GM12878 (cell line): ENCODE data around the gene ASPDH. TPM values are rescaled to one million over a fixed set of nuclear protein-coding genes. Genes with fewer than 3 reads are reported as not detected.

Experiments used
- ATAC-seq: fragments of 200-7000 bp; cut with Tn5 transposase; 3 replicates; pipeline ENCODE4 v1.9.1; 2020; ENCODE audit warnings: mild to moderate bottlenecking, moderate library complexity
- BruUV-seq: library from RNA; stranded (reverse); fragments of 400-500 nt; replicated peaks from 2 replicates; lab custom pipeline; 2021; lab: Mats Ljungman, UMichigan
- CTCF ChIA-PET: fragments of 300-600 bp; sonication (Branson Sonifier 250); formaldehyde crosslinking; extraction: SDS; loops from one replicate; lab custom pipeline; 2021; ENCODE audit warnings: inconsistent platforms; lab: Yijun Ruan, JAX
- POLR2A ChIA-PET: fragments of 350-600 bp; formaldehyde crosslinking; extraction: SDS; loops from one replicate; lab custom pipeline; 2021; ENCODE audit warnings: inconsistent platforms; lab: Charles Lee
- RAD21 ChIA-PET: fragments of 300-600 bp; sonication (Branson Sonifier 250); formaldehyde crosslinking; loops from one replicate; lab custom pipeline; 2023; ENCODE audit warnings: antibody characterized with exemption; ENCODE audit not compliant: unreplicated experiment; lab: Charles Lee
- SMC1A ChIA-PET: fragments of 300-600 bp; sonication (Branson Sonifier 250); formaldehyde crosslinking; loops from one replicate; lab custom pipeline; 2023; ENCODE audit not compliant: unreplicated experiment, uncharacterized antibody; lab: Charles Lee
- DNase-seq: peaks from one replicate; pipeline ENCODE4 v3.0.0-alpha.2; 2011; ENCODE audit warnings: low read depth, low spot score
- FAIRE-seq: peaks from 3 replicates; lab custom pipeline; 2011; peaks lifted over from hg19 to GRCh38; lab: Jason Lieb, UNC
- H2AFZ ChIP-seq: 2 replicates; pipeline ENCODE4 v1.6.0; 2011; ENCODE audit warnings: low read depth, low read length, control low read depth; ENCODE audit not compliant: control insufficient read depth
- H3K27ac ChIP-seq: 2 replicates; pipeline ENCODE4 v1.5.1; 2011; ENCODE audit warnings: control low read depth; ENCODE audit not compliant: control insufficient read depth, insufficient read depth
- H3K27me3 ChIP-seq, 2 experiments: replicated peaks in 1 of 2; 2 replicates each; pipeline versions ENCODE4 v1.6.0 to v1.6.1; 2011; ENCODE audit warnings: low read length in 1 of 2; ENCODE audit not compliant: control insufficient read depth in 2 of 2, insufficient read depth in 2 of 2
- H3K36me3 ChIP-seq, 2 experiments: 2 replicates each; pipeline ENCODE4 v1.5.1; 2011; ENCODE audit warnings: low read length in 1 of 2; ENCODE audit not compliant: control insufficient read depth in 2 of 2, insufficient read depth in 2 of 2
- H3K4me1 ChIP-seq: 2 replicates; pipeline ENCODE4 v1.6.1; 2011; ENCODE audit warnings: mild to moderate bottlenecking, low read length, moderate library complexity, mixed read lengths; ENCODE audit not compliant: control insufficient read depth, insufficient read depth
- H3K4me2 ChIP-seq: 2 replicates; pipeline ENCODE4 v1.6.0; 2011; ENCODE audit warnings: control low read depth; ENCODE audit not compliant: control insufficient read depth, insufficient read depth
- H3K4me3 ChIP-seq: fragments of 200-600 bp; sonication (generic); 2 replicates; pipeline ENCODE4 v1.5.1; 2016
- H3K79me2 ChIP-seq: 2 replicates; pipeline ENCODE4 v1.6.0; 2011; ENCODE audit warnings: low read length; ENCODE audit not compliant: control insufficient read depth, insufficient read depth
- H3K9ac ChIP-seq: 2 replicates; pipeline ENCODE4 v1.8.0; 2011; ENCODE audit warnings: low read length, control low read depth, mixed read lengths; ENCODE audit not compliant: control insufficient read depth, insufficient read depth
- H3K9me3 ChIP-seq: replicated peaks from 3 replicates; pipeline ENCODE4 v1.5.1; 2011; ENCODE audit warnings: mild to moderate bottlenecking, low read length; ENCODE audit not compliant: control insufficient read depth, insufficient read depth
- H4K20me1 ChIP-seq: 2 replicates; pipeline ENCODE4 v1.6.0; 2011; ENCODE audit not compliant: control insufficient read depth, insufficient read depth
- BACH1 ChIP-seq: fragments of 450-650 bp; IDR thresholded peaks from 2 replicates; pipeline ENCODE4 v1.6.1; 2017; ENCODE audit warnings: mild to moderate bottlenecking, borderline replicate concordance
- CBFB ChIP-seq: IDR thresholded peaks from 2 replicates; pipeline ENCODE4 v1.6.1; 2016; ENCODE audit warnings: antibody characterized with exemption, low read depth
- CHD2 ChIP-seq: IDR thresholded peaks from 2 replicates; pipeline ENCODE4 v1.6.1; 2011; ENCODE audit warnings: low read depth, low read length, improper control_type of control experiment, borderline replicate concordance
- EP300 ChIP-seq, 2 experiments: fragments of 150-350 bp in 1 of 2; IDR thresholded peaks; 2 replicates each; pipeline ENCODE4 v1.6.1; 2011 to 2012; ENCODE audit warnings: low read depth in 2 of 2, low read length in 2 of 2, borderline replicate concordance in 1 of 2, improper control_type of control experiment in 1 of 2, inconsistent platforms in 1 of 2; ENCODE audit not compliant: control insufficient read depth in 1 of 2
- ETV6 ChIP-seq, 2 experiments: fragments of 450-650 bp in 1 of 2; IDR thresholded peaks in 1 of 2; conservative IDR thresholded peaks in 1 of 2; 2 replicates each; pipeline ENCODE4 v1.6.1; 2014; ENCODE audit warnings: antibody characterized with exemption in 1 of 2, borderline replicate concordance in 1 of 2, low read depth in 1 of 2, mild to moderate bottlenecking in 1 of 2, moderate library complexity in 1 of 2
- IKZF2 ChIP-seq, 2 experiments: fragments of 450-650 bp; IDR thresholded peaks; 2 replicates each; pipeline ENCODE4 v1.6.1; 2017; ENCODE audit warnings: mild to moderate bottlenecking in 2 of 2, moderate library complexity in 2 of 2
- KDM1A ChIP-seq: fragments of 200-600 bp; sonication (generic); IDR thresholded peaks from 2 replicates; pipeline ENCODE4 v1.6.1; 2016; ENCODE audit warnings: borderline replicate concordance
- NR2C2 ChIP-seq: IDR thresholded peaks from 2 replicates; pipeline ENCODE4 v1.6.1; 2011; ENCODE audit warnings: borderline replicate concordance, low read depth; ENCODE audit not compliant: control insufficient read depth, insufficient read length
- POLR2AphosphoS2 ChIP-seq: IDR thresholded peaks from 2 replicates; pipeline ENCODE4 v1.6.1; 2011; ENCODE audit warnings: low read depth, mild to moderate bottlenecking, low read length, improper control_type of control experiment, moderate library complexity
- RBBP5 ChIP-seq: fragments of 200-600 bp; sonication (generic); conservative IDR thresholded peaks from 2 replicates; pipeline ENCODE4 v1.6.1; 2016
- SMAD1 ChIP-seq: fragments of 450-650 bp; IDR thresholded peaks from 2 replicates; pipeline ENCODE4 v1.6.1; 2018; ENCODE audit warnings: mild to moderate bottlenecking, low read depth; ENCODE audit not compliant: partially characterized antibody
- SMC3 ChIP-seq: IDR thresholded peaks from 2 replicates; pipeline ENCODE4 v1.6.1; 2011; ENCODE audit warnings: low read length, improper control_type of control experiment, borderline replicate concordance
- TARDBP ChIP-seq: IDR thresholded peaks from 2 replicates; pipeline ENCODE4 v1.6.1; 2016; ENCODE audit warnings: borderline replicate concordance
- TCF3 ChIP-seq: IDR thresholded peaks from 2 replicates; pipeline ENCODE4 v1.6.1; 2012; ENCODE audit warnings: low read depth, mild to moderate bottlenecking, low read length, borderline replicate concordance; ENCODE audit not compliant: insufficient read depth
- ZNF24 ChIP-seq: fragments of 450-650 bp; IDR thresholded peaks from 2 replicates; pipeline ENCODE4 v1.6.1; 2017; ENCODE audit warnings: antibody characterized with exemption, mild to moderate bottlenecking
- ZNF622 ChIP-seq: fragments of 450-650 bp; IDR thresholded peaks from 2 replicates; pipeline ENCODE4 v1.6.1; 2017; ENCODE audit warnings: mild to moderate bottlenecking, inconsistent platforms
- WGBS: methylation state at CpG from one replicate; pipeline ENCODE4 v1.1.6; 2016; ENCODE audit warnings: low lambda C conversion rate; ENCODE audit not compliant: insufficient replicate concordance, insufficient coverage; ENCODE audit errors: missing lambda C conversion rate; 5-methylcytosine and 5-hydroxymethylcytosine counted together
- in situ Hi-C: fragments of 300-500 bp; cut with MboI; formaldehyde crosslinking; loops from 9 replicates; pipeline ENCODE4 v1.14.3; 2018; ENCODE audit warnings: mixed read lengths
- intact Hi-C: fragments of 100-400 bp; cut with micrococcal nuclease; formaldehyde crosslinking; loops from one replicate; pipeline ENCODE4 v1.14.2; 2022; ENCODE audit not compliant: unreplicated experiment
- polyA plus RNA-seq, 11 experiments: library from polyadenylated mRNA; depleted of rRNA in 4 of 11; unstranded in 6 of 11; stranded (reverse) in 5 of 11; fragments of >200 nt; fragmentation: Nextera tagmentation in 4 of 11; fragmentation: Illumina TruSeq in 1 of 11; extraction: Ambion mirVana in 4 of 11; extraction: Trizol in 1 of 11; gene quantifications; 1 replicate in 1 of 11; 2 replicates in 10 of 11; pipeline versions ENCODE4 v1.2.1 to v1.2.3, GENCODE V29; 2011 to 2016; ENCODE audit warnings: inconsistent platforms in 2 of 11, missing spikeins in 2 of 11, low read depth in 1 of 11
- total RNA-seq, 4 experiments: library from RNA; depleted of rRNA in 3 of 4; stranded (reverse); fragments of >200 nt in 3 of 4; fragmentation: Illumina TruSeq in 1 of 4; extraction: Trizol in 1 of 4; gene quantifications; 2 replicates each; pipeline versions ENCODE4 v1.2.1 to v1.2.3, GENCODE V29; 2013 to 2021
- TF ChIP-seq, protein P1 (sequence below): IDR thresholded peaks from 2 replicates; pipeline ENCODE4 v1.6.1; 2012; ENCODE audit warnings: mild to moderate bottlenecking, low read depth, low read length
- TF ChIP-seq, protein P2 (sequence below): IDR thresholded peaks from 2 replicates; pipeline ENCODE4 v1.6.1; 2012; ENCODE audit warnings: low read depth, low read length, improper control_type of control experiment

Gene ASPDH
- total and polyA plus RNA-seq, 10 of the 15 experiments (the other 5 are each of a cell fraction or from before 2014, with no cell fraction given), result not detected

GRCh38 chr19:50490411-50490811 is 23.3 kb downstream of the ASPDH start:
- CTCF ChIA-PET, result no interaction called here
- 95% methylated on average over 18 of the region's 18 CpGs for WGBS

More at GRCh38 chr19:50490411-50490811, 23.3 kb downstream of the ASPDH start:
- TF ChIP-seq RBBP5, result no peak
- no peak for TF ChIP-seq ZNF24
- TF ChIP-seq CHD2, result no peak
- no peak for TF ChIP-seq POLR2AphosphoS2
- no peak for TF ChIP-seq BACH1
- TF ChIP-seq TCF3, result no peak
- TF ChIP-seq ZNF622, result no peak
- TF ChIP-seq CBFB, result no peak
- TF ChIP-seq, protein P1, sequence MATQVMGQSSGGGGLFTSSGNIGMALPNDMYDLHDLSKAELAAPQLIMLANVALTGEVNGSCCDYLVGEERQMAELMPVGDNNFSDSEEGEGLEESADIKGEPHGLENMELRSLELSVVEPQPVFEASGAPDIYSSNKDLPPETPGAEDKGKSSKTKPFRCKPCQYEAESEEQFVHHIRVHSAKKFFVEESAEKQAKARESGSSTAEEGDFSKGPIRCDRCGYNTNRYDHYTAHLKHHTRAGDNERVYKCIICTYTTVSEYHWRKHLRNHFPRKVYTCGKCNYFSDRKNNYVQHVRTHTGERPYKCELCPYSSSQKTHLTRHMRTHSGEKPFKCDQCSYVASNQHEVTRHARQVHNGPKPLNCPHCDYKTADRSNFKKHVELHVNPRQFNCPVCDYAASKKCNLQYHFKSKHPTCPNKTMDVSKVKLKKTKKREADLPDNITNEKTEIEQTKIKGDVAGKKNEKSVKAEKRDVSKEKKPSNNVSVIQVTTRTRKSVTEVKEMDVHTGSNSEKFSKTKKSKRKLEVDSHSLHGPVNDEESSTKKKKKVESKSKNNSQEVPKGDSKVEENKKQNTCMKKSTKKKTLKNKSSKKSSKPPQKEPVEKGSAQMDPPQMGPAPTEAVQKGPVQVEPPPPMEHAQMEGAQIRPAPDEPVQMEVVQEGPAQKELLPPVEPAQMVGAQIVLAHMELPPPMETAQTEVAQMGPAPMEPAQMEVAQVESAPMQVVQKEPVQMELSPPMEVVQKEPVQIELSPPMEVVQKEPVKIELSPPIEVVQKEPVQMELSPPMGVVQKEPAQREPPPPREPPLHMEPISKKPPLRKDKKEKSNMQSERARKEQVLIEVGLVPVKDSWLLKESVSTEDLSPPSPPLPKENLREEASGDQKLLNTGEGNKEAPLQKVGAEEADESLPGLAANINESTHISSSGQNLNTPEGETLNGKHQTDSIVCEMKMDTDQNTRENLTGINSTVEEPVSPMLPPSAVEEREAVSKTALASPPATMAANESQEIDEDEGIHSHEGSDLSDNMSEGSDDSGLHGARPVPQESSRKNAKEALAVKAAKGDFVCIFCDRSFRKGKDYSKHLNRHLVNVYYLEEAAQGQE, result no peak
- no peak for TF ChIP-seq ETV6 (conservative IDR thresholded peaks at IDR 0.05 in 1 of 2, IDR thresholded peaks at IDR 0.05 in 1 of 2; ENCODE audit: borderline replicate concordance in 1 of 2, low read depth in 1 of 2)
- TF ChIP-seq SMC3, result no peak
- TF ChIP-seq, protein P2, sequence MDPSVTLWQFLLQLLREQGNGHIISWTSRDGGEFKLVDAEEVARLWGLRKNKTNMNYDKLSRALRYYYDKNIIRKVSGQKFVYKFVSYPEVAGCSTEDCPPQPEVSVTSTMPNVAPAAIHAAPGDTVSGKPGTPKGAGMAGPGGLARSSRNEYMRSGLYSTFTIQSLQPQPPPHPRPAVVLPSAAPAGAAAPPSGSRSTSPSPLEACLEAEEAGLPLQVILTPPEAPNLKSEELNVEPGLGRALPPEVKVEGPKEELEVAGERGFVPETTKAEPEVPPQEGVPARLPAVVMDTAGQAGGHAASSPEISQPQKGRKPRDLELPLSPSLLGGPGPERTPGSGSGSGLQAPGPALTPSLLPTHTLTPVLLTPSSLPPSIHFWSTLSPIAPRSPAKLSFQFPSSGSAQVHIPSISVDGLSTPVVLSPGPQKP, result no peak
- TF ChIP-seq TARDBP, result no peak
- TF ChIP-seq NR2C2, result no peak
- TF ChIP-seq EP300 (IDR thresholded peaks at IDR 0.05; ENCODE audit: borderline replicate concordance in 1 of 2, control insufficient read depth in 1 of 2, low read depth in 2 of 2, low read length in 2 of 2), result no peak
- no peak for TF ChIP-seq IKZF2 (IDR thresholded peaks at IDR 0.05)
- no peak for TF ChIP-seq KDM1A
- no peak for TF ChIP-seq SMAD1
- Histone ChIP-seq H3K4me1 (no peaks in the 10 kb centered on the region), H3K27me3 (no peaks in the 10 kb centered on the region), H3K36me3 (no peaks in the 10 kb centered on the region), H4K20me1 (no peaks in the 10 kb centered on the region), H3K4me3 (no peak overlapping the region), H3K9me3 (peaks cover 3% of the 10 kb centered on the region; the same call in 2 of the 3 replicates), H3K4me2 (no peak overlapping the region), H2AFZ (no peak overlapping the region), H3K27ac (no peak overlapping the region), H3K79me2 (no peaks in the 10 kb centered on the region), H3K9ac (no peak overlapping the region)
- FAIRE-seq (no peak), DNase-seq (no peak), ATAC-seq (no peak)
- in situ Hi-C loops, result no loop called here
- BruUV-seq, result no TSS peak
- ChIA-PET POLR2A (no interaction called here), RAD21 (no interaction called here), SMC1A (interaction anchor here (1.3 kb wide), 1 partner anchor 30 kb away, joined by 3 read pairs; no protein-coding TSS in a partner anchor)
- intact Hi-C loops, result no loop called here
